Measurements from ENCODE around the gene FGF1. TPM values are rescaled to one million over a fixed set of nuclear protein-coding genes. Genes with fewer than 3 reads are reported as not detected.

FGF1 gene
- total and polyA plus RNA-seq, 5 donors: 23.1 to 39.2 (median 28.7) TPM

Other genes with a start within 250 kb of the FGF1 start
- gene ARHGAP26, start 84.3 kb upstream of the FGF1 start, total RNA-seq: 10 to 100 TPM; 44.4 to 56.9 (median 47.8) TPM
- 13.2 TPM for gene ARHGAP26, start 84.3 kb upstream of the FGF1 start, polyA plus RNA-seq

All from right cardiac atrium (tissue), 5 donors.